GM23338 (cell line): ENCODE results near the gene SMYD3. TPM values are rescaled to one million over a fixed set of nuclear protein-coding genes. Genes with fewer than 3 reads are reported as not detected.

ENCODE experiments used
- ATAC-seq: fragments of 200-7000 bp; cut with Tn5 transposase; 3 replicates; pipeline ENCODE4 v1.9.1; 2020
- DNase-seq: peaks from one replicate; pipeline ENCODE4 v3.0.0-alpha.2; 2015; ENCODE audit warnings: low spot score
- H2AFZ ChIP-seq: fragments of 200-600 bp; sonication (generic); 2 replicates; pipeline ENCODE4 v1.8.0; 2016; ENCODE audit warnings: antibody characterized with exemption, mild to moderate bottlenecking, moderate library complexity
- H3F3A ChIP-seq: fragments of 200-600 bp; sonication (generic); replicated peaks from 2 replicates; pipeline ENCODE4 v1.8.0; 2017; ENCODE audit warnings: antibody characterized with exemption, mixed run types, low read depth
- H3K27ac ChIP-seq: fragments of 200-600 bp; sonication (generic); 2 replicates; pipeline ENCODE4 v1.6.1; 2016; ENCODE audit warnings: low read depth
- H3K27me3 ChIP-seq: fragments of 200-600 bp; sonication (generic); 2 replicates; pipeline ENCODE4 v1.8.0; 2016; ENCODE audit warnings: mild to moderate bottlenecking, mixed run types, moderate library complexity; ENCODE audit not compliant: insufficient read depth
- H3K36me3 ChIP-seq: fragments of 200-600 bp; sonication (generic); 2 replicates; pipeline ENCODE4 v1.8.0; 2016; ENCODE audit warnings: mild to moderate bottlenecking; ENCODE audit not compliant: insufficient read depth
- H3K4me1 ChIP-seq: fragments of 200-600 bp; sonication (generic); 2 replicates; pipeline ENCODE4 v1.8.0; 2016; ENCODE audit warnings: mild to moderate bottlenecking, moderate library complexity; ENCODE audit not compliant: insufficient read depth
- H3K4me2 ChIP-seq: fragments of 200-600 bp; sonication (generic); 2 replicates; pipeline ENCODE4 v1.7.1; 2017; ENCODE audit warnings: mixed run types
- H3K4me3 ChIP-seq: fragments of 200-600 bp; sonication (generic); 2 replicates; pipeline ENCODE4 v1.6.1; 2016; ENCODE audit warnings: mixed run types
- H3K79me2 ChIP-seq: fragments of 200-600 bp; sonication (generic); replicated peaks from 2 replicates; pipeline ENCODE4 v1.8.0; 2017; ENCODE audit warnings: mild to moderate bottlenecking; ENCODE audit not compliant: insufficient read depth
- H3K9me2 ChIP-seq: fragments of 200-600 bp; sonication (generic); 2 replicates; pipeline ENCODE4 v1.8.0; 2017; ENCODE audit not compliant: insufficient read depth
- H4K20me1 ChIP-seq: fragments of 200-600 bp; sonication (generic); replicated peaks from 2 replicates; pipeline ENCODE4 v1.8.0; 2017; ENCODE audit warnings: mild to moderate bottlenecking; ENCODE audit not compliant: insufficient read depth
- H3K27ac Mint-ChIP-seq: 2 replicates; pipeline ENCODE4 v1.8.0; 2020; ENCODE audit warnings: inconsistent platforms, mild to moderate bottlenecking, moderate library complexity, mixed read lengths
- H3K27me3 Mint-ChIP-seq: 3 replicates; pipeline ENCODE4 v1.8.0; 2022; ENCODE audit warnings: low read depth, mild to moderate bottlenecking, moderate library complexity, mixed read lengths, inconsistent platforms; ENCODE audit not compliant: insufficient read depth, poor library complexity
- H3K36me3 Mint-ChIP-seq: 3 replicates; pipeline ENCODE4 v1.8.0; 2021; ENCODE audit warnings: low read depth, mild to moderate bottlenecking, inconsistent platforms, moderate library complexity, mixed read lengths
- H3K4me1 Mint-ChIP-seq: 3 replicates; pipeline ENCODE4 v1.8.0; 2020; ENCODE audit warnings: mild to moderate bottlenecking, inconsistent platforms, mixed read lengths
- H3K4me3 Mint-ChIP-seq: 3 replicates; pipeline ENCODE4 v1.8.0; 2021; ENCODE audit warnings: moderate library complexity, mild to moderate bottlenecking, inconsistent platforms, mixed read lengths
- H3K9me3 Mint-ChIP-seq: 3 replicates; pipeline ENCODE4 v1.8.0; 2020; ENCODE audit warnings: moderate library complexity, mild to moderate bottlenecking, inconsistent platforms, mixed read lengths
- CREB1 ChIP-seq: fragments of 250-450 bp; sonication (Bioruptor Pico); IDR thresholded peaks from 2 replicates; pipeline ENCODE4 v1.5.0; 2020; ENCODE audit warnings: low read depth, mild to moderate bottlenecking, moderate library complexity
- EZH2 ChIP-seq: fragments of 200-600 bp; sonication (generic); IDR thresholded peaks from one replicate; pipeline ENCODE4 v1.8.0; 2017; ENCODE audit warnings: antibody characterized with exemption, mild to moderate bottlenecking, low read depth; ENCODE audit not compliant: unreplicated experiment
- EZH2phosphoT487 ChIP-seq: fragments of 200-600 bp; sonication (generic); IDR thresholded peaks from one replicate; pipeline ENCODE4 v1.8.1; 2018; ENCODE audit warnings: antibody characterized with exemption; ENCODE audit not compliant: unreplicated experiment
- JUNB ChIP-seq: IDR thresholded peaks from one replicate; pipeline ENCODE4 v1.6.1; 2016; ENCODE audit warnings: antibody characterized with exemption; ENCODE audit not compliant: unreplicated experiment
- NANOG ChIP-seq: IDR thresholded peaks from 2 replicates; pipeline ENCODE4 v1.6.1; 2016; ENCODE audit warnings: antibody characterized with exemption, borderline replicate concordance
- POLR2AphosphoS5 ChIP-seq: IDR thresholded peaks from 2 replicates; pipeline ENCODE4 v1.6.1; 2016; ENCODE audit warnings: antibody characterized with exemption, low read depth
- STAT1 ChIP-seq: IDR thresholded peaks from one replicate; pipeline ENCODE4 v1.6.1; 2016; ENCODE audit warnings: antibody characterized with exemption; ENCODE audit not compliant: unreplicated experiment
- ZNF114 ChIP-seq: fragments of 250-450 bp; sonication (Bioruptor Pico); IDR thresholded peaks from 2 replicates; pipeline ENCODE4 v1.5.0; 2020; ENCODE audit warnings: mild to moderate bottlenecking, moderate library complexity
- ZNF331 ChIP-seq: fragments of 250-450 bp; sonication (Bioruptor Pico); IDR thresholded peaks from 2 replicates; pipeline ENCODE4 v1.5.0; 2020; ENCODE audit warnings: low read depth, mild to moderate bottlenecking, moderate library complexity
- polyA plus RNA-seq: library from polyadenylated mRNA; unstranded; fragments of >200 nt; fragmentation: Nextera tagmentation; extraction: Ambion mirVana; gene quantifications from 2 replicates; pipeline ENCODE4 v1.2.1, GENCODE V29; 2016
- total RNA-seq: library from RNA; depleted of rRNA; stranded (reverse); fragments of >200 nt; shearing (Covaris generic); gene quantifications from 2 replicates; pipeline ENCODE4 v1.2.3, GENCODE V29; 2014
- TF ChIP-seq, protein P1 (sequence below): IDR thresholded peaks from 2 replicates; pipeline ENCODE4 v1.6.1; 2016; ENCODE audit warnings: antibody characterized with exemption
- TF ChIP-seq, protein P2 (sequence below): fragments of 250-450 bp; sonication (Bioruptor Pico); IDR thresholded peaks from 2 replicates; pipeline ENCODE4 v1.5.0; 2020; ENCODE audit warnings: mild to moderate bottlenecking, moderate library complexity
- TF ChIP-seq, protein P3 (sequence below), 2 experiments: fragments of 200-600 bp in 1 of 2; sonication (generic) in 1 of 2; conservative IDR thresholded peaks; 2 replicates each; pipeline versions ENCODE4 v1.5.1 to v1.6.1; 2016 to 2017; ENCODE audit warnings: antibody characterized with exemption in 2 of 2, low read depth in 2 of 2, mild to moderate bottlenecking in 2 of 2, moderate library complexity in 1 of 2
- TF ChIP-seq, protein P4 (sequence below): IDR thresholded peaks from one replicate; pipeline ENCODE4 v1.6.1; 2018; ENCODE audit warnings: antibody characterized with exemption; ENCODE audit not compliant: unreplicated experiment

Gene SMYD3
- total and polyA plus RNA-seq, 2 experiments from 2014 or later = 31.8 to 34.4 TPM

DNA sequence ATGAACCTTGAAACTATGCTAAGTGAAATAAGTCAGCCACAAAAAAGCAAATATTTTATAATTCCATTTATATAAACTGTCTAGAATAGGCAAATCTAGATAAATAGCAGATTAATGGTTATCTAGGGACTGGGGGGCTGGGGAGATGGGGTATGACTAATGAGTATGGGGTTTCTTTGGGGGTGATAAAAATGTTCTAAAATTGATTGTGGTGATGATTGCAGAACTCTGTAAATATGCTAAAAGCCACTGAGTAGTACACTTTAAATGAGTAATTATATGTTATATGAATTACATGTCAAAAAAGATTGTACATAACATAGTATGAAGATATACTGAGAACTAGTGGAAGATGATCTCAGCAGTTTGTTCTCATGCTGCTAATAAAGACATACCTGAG lies 677.3 kb downstream of the SMYD3 start:
- Histone ChIP-seq H3K4me3 (no peak overlapping the region), H3K4me1 (no peaks in the 10 kb centered on the region), H3K4me2 (no peak overlapping the region), H4K20me1 (no peaks in the 10 kb centered on the region), H3K9me2 (no peaks in the 10 kb centered on the region), H3K79me2 (no peaks in the 10 kb centered on the region), H2AFZ (no peak overlapping the region), H3K27me3 (no peaks in the 10 kb centered on the region), H3F3A (no peaks in the 10 kb centered on the region), H3K36me3 (no peaks in the 10 kb centered on the region), H3K27ac (no peak overlapping the region)
- Mint-ChIP-seq H3K4me3 (no peak overlapping the region), H3K27ac (no peak overlapping the region), H3K4me1 (peaks cover 2% of the 10 kb centered on the region; the same call in 1 of the 3 replicates), H3K9me3 (no peaks in the 10 kb centered on the region), H3K36me3 (no peaks in the 10 kb centered on the region), H3K27me3 (peaks cover 2% of the 10 kb centered on the region)
- DNase-seq = no peak
- no peak for ATAC-seq
- no peak for TF ChIP-seq EZH2
- no peak for TF ChIP-seq EZH2phosphoT487
- TF ChIP-seq JUNB = no peak
- no peak for TF ChIP-seq CREB1
- TF ChIP-seq POLR2AphosphoS5 = no peak
- TF ChIP-seq, protein P1, sequence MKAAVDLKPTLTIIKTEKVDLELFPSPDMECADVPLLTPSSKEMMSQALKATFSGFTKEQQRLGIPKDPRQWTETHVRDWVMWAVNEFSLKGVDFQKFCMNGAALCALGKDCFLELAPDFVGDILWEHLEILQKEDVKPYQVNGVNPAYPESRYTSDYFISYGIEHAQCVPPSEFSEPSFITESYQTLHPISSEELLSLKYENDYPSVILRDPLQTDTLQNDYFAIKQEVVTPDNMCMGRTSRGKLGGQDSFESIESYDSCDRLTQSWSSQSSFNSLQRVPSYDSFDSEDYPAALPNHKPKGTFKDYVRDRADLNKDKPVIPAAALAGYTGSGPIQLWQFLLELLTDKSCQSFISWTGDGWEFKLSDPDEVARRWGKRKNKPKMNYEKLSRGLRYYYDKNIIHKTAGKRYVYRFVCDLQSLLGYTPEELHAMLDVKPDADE = no peak
- TF ChIP-seq, protein P2, sequence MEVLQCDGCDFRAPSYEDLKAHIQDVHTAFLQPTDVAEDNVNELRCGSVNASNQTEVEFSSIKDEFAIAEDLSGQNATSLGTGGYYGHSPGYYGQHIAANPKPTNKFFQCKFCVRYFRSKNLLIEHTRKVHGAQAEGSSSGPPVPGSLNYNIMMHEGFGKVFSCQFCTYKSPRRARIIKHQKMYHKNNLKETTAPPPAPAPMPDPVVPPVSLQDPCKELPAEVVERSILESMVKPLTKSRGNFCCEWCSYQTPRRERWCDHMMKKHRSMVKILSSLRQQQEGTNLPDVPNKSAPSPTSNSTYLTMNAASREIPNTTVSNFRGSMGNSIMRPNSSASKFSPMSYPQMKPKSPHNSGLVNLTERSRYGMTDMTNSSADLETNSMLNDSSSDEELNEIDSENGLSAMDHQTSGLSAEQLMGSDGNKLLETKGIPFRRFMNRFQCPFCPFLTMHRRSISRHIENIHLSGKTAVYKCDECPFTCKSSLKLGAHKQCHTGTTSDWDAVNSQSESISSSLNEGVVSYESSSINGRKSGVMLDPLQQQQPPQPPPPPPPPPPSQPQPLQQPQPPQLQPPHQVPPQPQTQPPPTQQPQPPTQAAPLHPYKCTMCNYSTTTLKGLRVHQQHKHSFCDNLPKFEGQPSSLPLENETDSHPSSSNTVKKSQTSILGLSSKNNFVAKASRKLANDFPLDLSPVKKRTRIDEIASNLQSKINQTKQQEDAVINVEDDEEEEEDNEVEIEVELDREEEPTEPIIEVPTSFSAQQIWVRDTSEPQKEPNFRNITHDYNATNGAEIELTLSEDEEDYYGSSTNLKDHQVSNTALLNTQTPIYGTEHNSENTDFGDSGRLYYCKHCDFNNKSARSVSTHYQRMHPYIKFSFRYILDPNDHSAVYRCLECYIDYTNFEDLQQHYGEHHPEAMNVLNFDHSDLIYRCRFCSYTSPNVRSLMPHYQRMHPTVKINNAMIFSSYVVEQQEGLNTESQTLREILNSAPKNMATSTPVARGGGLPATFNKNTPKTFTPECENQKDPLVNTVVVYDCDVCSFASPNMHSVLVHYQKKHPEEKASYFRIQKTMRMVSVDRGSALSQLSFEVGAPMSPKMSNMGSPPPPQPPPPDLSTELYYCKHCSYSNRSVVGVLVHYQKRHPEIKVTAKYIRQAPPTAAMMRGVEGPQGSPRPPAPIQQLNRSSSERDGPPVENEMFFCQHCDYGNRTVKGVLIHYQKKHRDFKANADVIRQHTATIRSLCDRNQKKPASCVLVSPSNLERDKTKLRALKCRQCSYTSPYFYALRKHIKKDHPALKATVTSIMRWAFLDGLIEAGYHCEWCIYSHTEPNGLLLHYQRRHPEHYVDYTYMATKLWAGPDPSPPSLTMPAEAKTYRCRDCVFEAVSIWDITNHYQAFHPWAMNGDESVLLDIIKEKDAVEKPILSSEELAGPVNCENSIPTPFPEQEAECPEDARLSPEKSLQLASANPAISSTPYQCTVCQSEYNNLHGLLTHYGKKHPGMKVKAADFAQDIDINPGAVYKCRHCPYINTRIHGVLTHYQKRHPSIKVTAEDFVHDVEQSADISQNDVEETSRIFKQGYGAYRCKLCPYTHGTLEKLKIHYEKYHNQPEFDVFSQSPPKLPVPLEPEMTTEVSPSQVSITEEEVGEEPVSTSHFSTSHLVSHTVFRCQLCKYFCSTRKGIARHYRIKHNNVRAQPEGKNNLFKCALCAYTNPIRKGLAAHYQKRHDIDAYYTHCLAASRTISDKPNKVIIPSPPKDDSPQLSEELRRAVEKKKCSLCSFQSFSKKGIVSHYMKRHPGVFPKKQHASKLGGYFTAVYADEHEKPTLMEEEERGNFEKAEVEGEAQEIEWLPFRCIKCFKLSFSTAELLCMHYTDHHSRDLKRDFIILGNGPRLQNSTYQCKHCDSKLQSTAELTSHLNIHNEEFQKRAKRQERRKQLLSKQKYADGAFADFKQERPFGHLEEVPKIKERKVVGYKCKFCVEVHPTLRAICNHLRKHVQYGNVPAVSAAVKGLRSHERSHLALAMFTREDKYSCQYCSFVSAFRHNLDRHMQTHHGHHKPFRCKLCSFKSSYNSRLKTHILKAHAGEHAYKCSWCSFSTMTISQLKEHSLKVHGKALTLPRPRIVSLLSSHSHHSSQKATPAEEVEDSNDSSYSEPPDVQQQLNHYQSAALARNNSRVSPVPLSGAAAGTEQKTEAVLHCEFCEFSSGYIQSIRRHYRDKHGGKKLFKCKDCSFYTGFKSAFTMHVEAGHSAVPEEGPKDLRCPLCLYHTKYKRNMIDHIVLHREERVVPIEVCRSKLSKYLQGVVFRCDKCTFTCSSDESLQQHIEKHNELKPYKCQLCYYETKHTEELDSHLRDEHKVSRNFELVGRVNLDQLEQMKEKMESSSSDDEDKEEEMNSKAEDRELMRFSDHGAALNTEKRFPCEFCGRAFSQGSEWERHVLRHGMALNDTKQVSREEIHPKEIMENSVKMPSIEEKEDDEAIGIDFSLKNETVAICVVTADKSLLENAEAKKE (CRISPR knock-in tag) = no peak
- TF ChIP-seq, protein P3, sequence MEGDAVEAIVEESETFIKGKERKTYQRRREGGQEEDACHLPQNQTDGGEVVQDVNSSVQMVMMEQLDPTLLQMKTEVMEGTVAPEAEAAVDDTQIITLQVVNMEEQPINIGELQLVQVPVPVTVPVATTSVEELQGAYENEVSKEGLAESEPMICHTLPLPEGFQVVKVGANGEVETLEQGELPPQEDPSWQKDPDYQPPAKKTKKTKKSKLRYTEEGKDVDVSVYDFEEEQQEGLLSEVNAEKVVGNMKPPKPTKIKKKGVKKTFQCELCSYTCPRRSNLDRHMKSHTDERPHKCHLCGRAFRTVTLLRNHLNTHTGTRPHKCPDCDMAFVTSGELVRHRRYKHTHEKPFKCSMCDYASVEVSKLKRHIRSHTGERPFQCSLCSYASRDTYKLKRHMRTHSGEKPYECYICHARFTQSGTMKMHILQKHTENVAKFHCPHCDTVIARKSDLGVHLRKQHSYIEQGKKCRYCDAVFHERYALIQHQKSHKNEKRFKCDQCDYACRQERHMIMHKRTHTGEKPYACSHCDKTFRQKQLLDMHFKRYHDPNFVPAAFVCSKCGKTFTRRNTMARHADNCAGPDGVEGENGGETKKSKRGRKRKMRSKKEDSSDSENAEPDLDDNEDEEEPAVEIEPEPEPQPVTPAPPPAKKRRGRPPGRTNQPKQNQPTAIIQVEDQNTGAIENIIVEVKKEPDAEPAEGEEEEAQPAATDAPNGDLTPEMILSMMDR (conservative IDR thresholded peaks at IDR 0.05; ENCODE audit: low read depth in 2 of 2) = no peak
- TF ChIP-seq NANOG = no peak
- TF ChIP-seq, protein P4, sequence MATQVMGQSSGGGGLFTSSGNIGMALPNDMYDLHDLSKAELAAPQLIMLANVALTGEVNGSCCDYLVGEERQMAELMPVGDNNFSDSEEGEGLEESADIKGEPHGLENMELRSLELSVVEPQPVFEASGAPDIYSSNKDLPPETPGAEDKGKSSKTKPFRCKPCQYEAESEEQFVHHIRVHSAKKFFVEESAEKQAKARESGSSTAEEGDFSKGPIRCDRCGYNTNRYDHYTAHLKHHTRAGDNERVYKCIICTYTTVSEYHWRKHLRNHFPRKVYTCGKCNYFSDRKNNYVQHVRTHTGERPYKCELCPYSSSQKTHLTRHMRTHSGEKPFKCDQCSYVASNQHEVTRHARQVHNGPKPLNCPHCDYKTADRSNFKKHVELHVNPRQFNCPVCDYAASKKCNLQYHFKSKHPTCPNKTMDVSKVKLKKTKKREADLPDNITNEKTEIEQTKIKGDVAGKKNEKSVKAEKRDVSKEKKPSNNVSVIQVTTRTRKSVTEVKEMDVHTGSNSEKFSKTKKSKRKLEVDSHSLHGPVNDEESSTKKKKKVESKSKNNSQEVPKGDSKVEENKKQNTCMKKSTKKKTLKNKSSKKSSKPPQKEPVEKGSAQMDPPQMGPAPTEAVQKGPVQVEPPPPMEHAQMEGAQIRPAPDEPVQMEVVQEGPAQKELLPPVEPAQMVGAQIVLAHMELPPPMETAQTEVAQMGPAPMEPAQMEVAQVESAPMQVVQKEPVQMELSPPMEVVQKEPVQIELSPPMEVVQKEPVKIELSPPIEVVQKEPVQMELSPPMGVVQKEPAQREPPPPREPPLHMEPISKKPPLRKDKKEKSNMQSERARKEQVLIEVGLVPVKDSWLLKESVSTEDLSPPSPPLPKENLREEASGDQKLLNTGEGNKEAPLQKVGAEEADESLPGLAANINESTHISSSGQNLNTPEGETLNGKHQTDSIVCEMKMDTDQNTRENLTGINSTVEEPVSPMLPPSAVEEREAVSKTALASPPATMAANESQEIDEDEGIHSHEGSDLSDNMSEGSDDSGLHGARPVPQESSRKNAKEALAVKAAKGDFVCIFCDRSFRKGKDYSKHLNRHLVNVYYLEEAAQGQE = no peak
- no peak for TF ChIP-seq STAT1
- TF ChIP-seq ZNF114 = no peak
- TF ChIP-seq ZNF331 (CRISPR knock-in tag) = no peak
